Fibroblast of lung (primary cell): ENCODE results near the gene EDDM3A.

Experiments used
- EZH2 ChIP-seq: IDR thresholded peaks from 2 replicates; pipeline ENCODE4 v1.5.1; 2012; ENCODE audit warnings: low read length, control low read depth, mild to moderate bottlenecking; ENCODE audit errors: missing control alignments
- TF ChIP-seq, protein P1 (sequence below), 2 donors: IDR thresholded peaks in 1 of 2; conservative IDR thresholded peaks in 1 of 2; 1 replicate in 1 of 2; 2 replicates in 1 of 2; pipeline ENCODE4 v1.5.1; 2011 to 2012; ENCODE audit warnings: low read length in 2 of 2, control low read depth in 1 of 2, inconsistent platforms in 1 of 2, low read depth in 1 of 2, mild to moderate bottlenecking in 1 of 2

DNA sequence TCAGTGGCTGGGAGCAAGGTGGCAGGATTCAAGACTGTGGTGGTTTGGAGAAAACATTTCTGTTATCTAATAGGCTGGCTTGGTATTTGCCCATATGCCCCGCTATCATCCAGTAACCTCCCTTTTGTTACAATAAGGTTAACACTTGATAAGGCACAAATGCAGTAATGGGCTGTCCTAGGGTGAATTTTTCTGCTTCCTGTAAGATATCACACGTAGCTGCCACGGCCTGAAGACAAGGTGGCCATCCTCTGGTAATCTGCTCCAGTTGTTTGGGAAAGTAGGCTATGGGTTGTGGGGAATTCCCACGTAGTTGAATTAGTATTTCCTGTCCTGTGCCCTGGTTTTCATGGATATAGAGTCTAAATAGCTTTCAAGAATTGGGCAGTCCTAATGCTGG, 34.0 kb upstream of the EDDM3A start:
- TF ChIP-seq, protein P1, sequence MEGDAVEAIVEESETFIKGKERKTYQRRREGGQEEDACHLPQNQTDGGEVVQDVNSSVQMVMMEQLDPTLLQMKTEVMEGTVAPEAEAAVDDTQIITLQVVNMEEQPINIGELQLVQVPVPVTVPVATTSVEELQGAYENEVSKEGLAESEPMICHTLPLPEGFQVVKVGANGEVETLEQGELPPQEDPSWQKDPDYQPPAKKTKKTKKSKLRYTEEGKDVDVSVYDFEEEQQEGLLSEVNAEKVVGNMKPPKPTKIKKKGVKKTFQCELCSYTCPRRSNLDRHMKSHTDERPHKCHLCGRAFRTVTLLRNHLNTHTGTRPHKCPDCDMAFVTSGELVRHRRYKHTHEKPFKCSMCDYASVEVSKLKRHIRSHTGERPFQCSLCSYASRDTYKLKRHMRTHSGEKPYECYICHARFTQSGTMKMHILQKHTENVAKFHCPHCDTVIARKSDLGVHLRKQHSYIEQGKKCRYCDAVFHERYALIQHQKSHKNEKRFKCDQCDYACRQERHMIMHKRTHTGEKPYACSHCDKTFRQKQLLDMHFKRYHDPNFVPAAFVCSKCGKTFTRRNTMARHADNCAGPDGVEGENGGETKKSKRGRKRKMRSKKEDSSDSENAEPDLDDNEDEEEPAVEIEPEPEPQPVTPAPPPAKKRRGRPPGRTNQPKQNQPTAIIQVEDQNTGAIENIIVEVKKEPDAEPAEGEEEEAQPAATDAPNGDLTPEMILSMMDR (conservative IDR thresholded peaks at IDR 0.05 in 1 of 2, IDR thresholded peaks at IDR 0.05 in 1 of 2; ENCODE audit: low read depth in 1 of 2, low read length in 2 of 2), result no peak
- no peak for TF ChIP-seq EZH2
